HG03175 (cell line): ENCODE measurements around the gene EEF1G.
"Not testable (repeated sequence)": the region's sequence is repeated elsewhere in the genome, so short reads cannot be mapped to it uniquely, and the experiment has no call there.

Experiments
- ATAC-seq: cut with Tn5 transposase; IDR thresholded peaks from one replicate; pipeline ENCODE4 v1.9.1; 2021; ENCODE audit warnings: mild to moderate bottlenecking, moderate library complexity; ENCODE audit not compliant: unreplicated experiment

EEF1G gene

GRCh38 chr11:62604460-62605120, 30.9 kb upstream of the EEF1G start:
- no peak for ATAC-seq

GRCh38 chr11:62603776-62604299, 30.1 kb upstream of the EEF1G start:
- no peak for ATAC-seq

GRCh38 chr11:62603072-62603408, 29.3 kb upstream of the EEF1G start:
- ATAC-seq, result no peak

GRCh38 chr11:62602141-62603071, 28.7 kb upstream of the EEF1G start:
- no peak for ATAC-seq

GRCh38 chr11:62601372-62602140, 27.9 kb upstream of the EEF1G start, which contains the start of gene MTA2:
Gene MTA2 (minus strand): TSS chr11:62601865. CDS start chr11:62601450, 415 bp downstream.
- peak; percentile 73 for ATAC-seq

GRCh38 chr11:62601122-62601371, 27.4 kb upstream of the EEF1G start:
- ATAC-seq, result no peak

- ATAC-seq, result no peak
Measured at GRCh38 chr11:62600367-62601121, 26.9 kb upstream of the EEF1G start.

GRCh38 chr11:62599901-62600300, 26.2 kb upstream of the EEF1G start:
- no peak for ATAC-seq

- peak; percentile 58 for ATAC-seq
Measured at GRCh38 chr11:62599069-62599696, 25.5 kb upstream of the EEF1G start.

- no peak for ATAC-seq
Measured at GRCh38 chr11:62595124-62595523, 21.4 kb upstream of the EEF1G start.

- no peak for ATAC-seq
Measured at GRCh38 chr11:62593434-62594044, 19.8 kb upstream of the EEF1G start.

- no peak for ATAC-seq
Measured at GRCh38 chr11:62592989-62593421, 19.3 kb upstream of the EEF1G start.

GRCh38 chr11:62592146-62592815, 18.6 kb upstream of the EEF1G start:
- ATAC-seq, result no peak

- peak; percentile 90 for ATAC-seq
Measured at GRCh38 chr11:62591448-62592145, 17.9 kb upstream of the EEF1G start, which contains the start of gene TUT1. Gene TUT1 (minus strand): TSS chr11:62591523. CDS start chr11:62591485, 38 bp downstream.

- ATAC-seq, result no peak
Measured at GRCh38 chr11:62588966-62589637, 15.4 kb upstream of the EEF1G start.

- not testable (repeated sequence) for ATAC-seq
Measured at GRCh38 chr11:62585356-62585755, 11.7 kb upstream of the EEF1G start.

GRCh38 chr11:62581735-62582134, 8.0 kb upstream of the EEF1G start:
- ATAC-seq, result not testable (repeated sequence)
